DMS79 treated with DMSO at 0.1 percent for 48 hours (cell line): ENCODE measurements around the gene RAB11FIP3.
A peak's percentile ranks its signal among the peaks of the same experiment; 100 is the strongest.

Experiments
- DNase-seq: peaks from one replicate; lab custom pipeline; 2025; lab: John Stamatoyannopoulos, UW

The RAB11FIP3 gene

DNA sequence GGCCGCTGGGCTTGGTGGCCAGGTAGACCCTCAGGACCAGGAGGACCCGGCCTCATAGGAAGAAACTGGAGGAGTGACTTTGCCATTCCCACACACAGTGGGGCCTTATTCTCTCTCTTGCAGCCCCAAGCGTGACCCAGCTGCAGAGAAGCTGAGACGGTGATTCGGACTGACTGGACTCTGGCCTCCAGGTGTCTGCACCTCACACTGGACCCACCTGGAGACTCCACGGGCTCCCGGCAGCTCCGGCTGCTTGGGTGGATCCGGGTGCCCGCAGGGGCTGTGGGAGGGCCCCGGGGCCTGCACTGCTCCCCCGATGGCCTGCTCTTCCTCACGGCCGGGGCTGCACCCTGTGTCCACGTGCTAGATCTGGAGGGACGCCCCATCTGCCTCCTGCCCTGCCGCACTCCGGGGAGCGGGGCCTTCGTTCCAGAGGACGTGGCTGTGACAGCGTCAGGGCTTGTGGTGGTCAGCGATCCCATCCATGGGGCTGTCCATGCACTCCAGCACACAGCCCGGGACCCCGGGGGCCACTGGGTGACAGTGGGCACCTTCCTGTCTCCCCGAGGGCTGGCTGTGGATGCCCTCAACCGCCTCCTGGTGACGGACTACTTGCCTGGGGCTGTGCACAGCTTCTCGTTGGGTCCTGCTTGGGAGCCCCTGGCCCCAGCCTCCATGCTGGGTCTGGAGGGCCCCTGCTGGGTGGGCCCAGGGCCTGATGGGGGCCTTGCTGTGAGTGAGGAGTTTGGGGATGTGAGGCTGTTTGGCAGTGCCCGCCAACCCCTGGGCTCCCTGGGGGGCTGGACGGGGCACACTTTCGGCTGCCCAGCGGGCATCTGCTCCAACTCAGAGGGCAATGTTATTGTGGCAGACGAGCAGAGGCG is 142.2 kb downstream of the RAB11FIP3 start:
- DNase-seq, result no peak

GRCh38 chr16:568401-569258 is 143.2 kb downstream of the RAB11FIP3 start:
- DNase-seq, result no peak

GRCh38 chr16:569445-570254 is 144.2 kb downstream of the RAB11FIP3 start, which contains the start of gene PIGQ:
Gene PIGQ (plus strand): TSS chr16:569968. CDS start chr16:574075, 4,107 bp downstream.
- DNase-seq, result peak; percentile 49
